ENCODE results near the gene SAMD8. TPM values are rescaled to one million over a fixed set of nuclear protein-coding genes. Genes with fewer than 3 reads are reported as not detected.
"Not testable (repeated sequence)": the region's sequence is repeated elsewhere in the genome, so short reads cannot be mapped to it uniquely, and the experiment has no call there.

The SAMD8 gene
- total and polyA plus RNA-seq, 2 donors (not counting 1 experiment from before 2014, with no cell fraction given) = 15.9 to 35.7 TPM

GRCh38 chr10:75106242-75106641 is 5.2 kb upstream of the SAMD8 start:
- WGBS (ENCODE audit: insufficient coverage) = 90% methylated on average over 7 of the region's 8 CpGs
- peaks cover 9% of the 10 kb centered on the region for H3K4me1 Mint-ChIP-seq
- Histone ChIP-seq H3K4me2 (replicated peaks; ENCODE audit: low read depth, low read length, poor library complexity, severe bottlenecking) (no peak overlapping the region), H2AFZ (ENCODE audit: insufficient read depth, low read depth, low read length, poor library complexity, severe bottlenecking) (no peak overlapping the region), H3K79me2 (ENCODE audit: control insufficient read depth, insufficient read depth, low read length) (peaks cover 3% of the 10 kb centered on the region), H3K4me1 (ENCODE audit: control insufficient read depth in 2 of 2, insufficient read depth in 2 of 2, low read length in 2 of 2) (peaks cover 7 to 10% of the 10 kb centered on the region in 2 donors), H3K36me3 (replicated peaks in 1 of 2; ENCODE audit: control extremely low read depth in 1 of 2, control insufficient read depth in 1 of 2, extremely low read depth in 1 of 2, insufficient read depth in 2 of 2, low read length in 1 of 2) (no peaks in the 10 kb centered on the region), H3K9ac (ENCODE audit: low read length) (no peak overlapping the region), H3K9me3 (ENCODE audit: control extremely low read depth in 1 of 3, control insufficient read depth in 2 of 3, insufficient read depth in 1 of 3, low read length in 2 of 3) (no peaks in the 10 kb centered on the region), H3K4me3 (ENCODE audit: control extremely low read depth in 1 of 5, extremely low read depth in 1 of 5, insufficient read depth in 1 of 5, low read depth in 2 of 5, low read length in 4 of 5) (no peak overlapping the region), H3K27me3 (replicated peaks in 1 of 4; ENCODE audit: control extremely low read depth in 1 of 4, control insufficient read depth in 3 of 4, insufficient read depth in 4 of 4, low read length in 3 of 4) (no peaks in the 10 kb centered on the region), H4K20me1 (ENCODE audit: control insufficient read depth, insufficient read depth, low read length, poor library complexity, severe bottlenecking) (no peaks in the 10 kb centered on the region), H3K27ac (ENCODE audit: low read length in 2 of 2) (no peak overlapping the region)
- ChIA-PET CTCF (interaction anchor here (2.2 kb wide), 1 partner anchor 862 kb away, joined by 7 read pairs; no protein-coding TSS in a partner anchor), POLR2A (no interaction called here)
- no peak overlapping the region for H3K4me3 Mint-ChIP-seq
- no peak overlapping the region for H3K27ac Mint-ChIP-seq
- DNase-seq (no peak), ATAC-seq (ENCODE audit: low read depth) (no peak)
- intact Hi-C loops (cut with micrococcal nuclease) = no loop called here
- TF ChIP-seq CTCF (IDR thresholded peaks at IDR 0.05) (no peak), EZH2 (IDR thresholded peaks at IDR 0.05; ENCODE audit: borderline replicate concordance, insufficient read depth, low read depth, low read length, poor library complexity, severe bottlenecking) (no peak)
- H3K27me3 Mint-ChIP-seq = no peaks in the 10 kb centered on the region
- H3K9me3 Mint-ChIP-seq (ENCODE audit: insufficient read depth) = no peaks in the 10 kb centered on the region

GRCh38 chr10:75106891-75107290 is 4.6 kb upstream of the SAMD8 start:
- H3K9me3 ChIP-seq (ENCODE audit: control extremely low read depth in 1 of 3, control insufficient read depth in 2 of 3, insufficient read depth in 1 of 3, low read length in 2 of 3); H3K27me3 ChIP-seq (replicated peaks in 1 of 4; ENCODE audit: control extremely low read depth in 1 of 4, control insufficient read depth in 3 of 4, insufficient read depth in 4 of 4, low read length in 3 of 4); H3K27ac Mint-ChIP-seq; ATAC-seq (ENCODE audit: low read depth); H3K36me3 ChIP-seq (replicated peaks in 1 of 2; ENCODE audit: control extremely low read depth in 1 of 2, control insufficient read depth in 1 of 2, extremely low read depth in 1 of 2, insufficient read depth in 2 of 2, low read length in 1 of 2); H2AFZ ChIP-seq (ENCODE audit: insufficient read depth, low read depth, low read length, poor library complexity, severe bottlenecking); H3K79me2 ChIP-seq (ENCODE audit: control insufficient read depth, insufficient read depth, low read length); H3K9ac ChIP-seq (ENCODE audit: low read length); DNase-seq; H3K27ac ChIP-seq (ENCODE audit: low read length in 2 of 2); H3K9me3 Mint-ChIP-seq (ENCODE audit: insufficient read depth); H3K4me3 ChIP-seq (ENCODE audit: control extremely low read depth in 1 of 5, extremely low read depth in 1 of 5, insufficient read depth in 1 of 5, low read depth in 2 of 5, low read length in 4 of 5); H3K4me2 ChIP-seq (replicated peaks; ENCODE audit: low read depth, low read length, poor library complexity, severe bottlenecking); H3K4me3 Mint-ChIP-seq; intact Hi-C loops (cut with micrococcal nuclease); H4K20me1 ChIP-seq (ENCODE audit: control insufficient read depth, insufficient read depth, low read length, poor library complexity, severe bottlenecking); H3K27me3 Mint-ChIP-seq: not testable (repeated sequence)
- H3K4me1 Mint-ChIP-seq = peaks cover 11% of the 10 kb centered on the region
- WGBS (ENCODE audit: insufficient coverage) = 97% methylated on average over 8 of the region's 9 CpGs
- CTCF ChIA-PET = interaction anchor here (2.2 kb wide), 1 partner anchor 863 kb away, joined by 7 read pairs; no protein-coding TSS in a partner anchor
- peaks cover 7 to 10% of the 10 kb centered on the region in 2 donors for H3K4me1 ChIP-seq (ENCODE audit: control insufficient read depth in 2 of 2, insufficient read depth in 2 of 2, low read length in 2 of 2)
- POLR2A ChIA-PET = interaction anchor here (0.5 kb wide), 1 partner anchor 853 kb away, joined by 9 read pairs; no protein-coding TSS in a partner anchor

All from B cell (primary cell).